AG09319 (cell line): Measurements from ENCODE around the gene RGS9.

Experiments used
- DNase-seq: peaks from one replicate; pipeline ENCODE4 v3.0.0-alpha.2; 2010; ENCODE audit warnings: low read depth; ENCODE audit errors: extremely low read depth
- TF ChIP-seq, protein P1 (sequence below): IDR thresholded peaks from 2 replicates; pipeline ENCODE4 v1.5.1; 2011; ENCODE audit warnings: low read depth, mild to moderate bottlenecking, inconsistent platforms, low read length, moderate library complexity

The RGS9 gene

DNA sequence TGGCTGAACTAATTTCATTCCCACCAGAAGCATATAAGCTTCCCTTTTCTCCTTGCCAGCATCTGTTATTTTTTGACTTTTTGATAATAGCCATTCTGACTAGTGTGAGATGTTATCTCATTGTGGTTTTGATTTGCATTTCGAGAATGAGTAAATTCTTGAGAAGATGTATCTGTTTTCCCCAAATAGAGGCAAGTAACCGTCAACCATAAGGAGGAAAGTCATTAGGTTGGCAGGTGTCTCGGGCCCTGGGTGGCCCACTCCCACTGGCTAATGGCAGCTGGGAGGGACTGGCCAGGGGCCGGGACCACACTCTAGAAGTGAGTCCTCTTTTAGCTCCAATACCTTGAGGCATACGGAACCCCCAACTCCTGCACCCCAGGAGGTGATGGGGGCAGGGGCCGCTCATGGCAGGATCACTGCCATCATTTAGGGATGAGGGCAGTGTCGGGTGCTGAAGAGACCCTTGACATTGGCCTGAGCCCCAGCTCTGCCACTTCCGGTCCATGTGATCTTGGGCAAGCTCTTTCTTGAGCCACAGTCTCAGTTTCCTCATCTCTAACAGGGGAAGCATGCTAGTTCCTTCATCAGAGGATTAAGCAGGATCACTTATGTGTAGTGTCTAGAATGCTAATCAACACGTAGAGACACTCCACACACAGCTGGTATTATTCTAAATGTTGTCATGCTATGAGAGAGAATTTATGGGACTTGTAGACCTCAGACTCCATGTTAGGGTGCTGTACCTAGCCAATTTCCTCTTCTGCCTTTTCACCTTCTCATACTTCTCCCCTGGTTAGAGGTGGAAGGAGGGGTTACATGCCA, 44.3 kb downstream of the RGS9 start:
- no peak for DNase-seq
- TF ChIP-seq, protein P1, sequence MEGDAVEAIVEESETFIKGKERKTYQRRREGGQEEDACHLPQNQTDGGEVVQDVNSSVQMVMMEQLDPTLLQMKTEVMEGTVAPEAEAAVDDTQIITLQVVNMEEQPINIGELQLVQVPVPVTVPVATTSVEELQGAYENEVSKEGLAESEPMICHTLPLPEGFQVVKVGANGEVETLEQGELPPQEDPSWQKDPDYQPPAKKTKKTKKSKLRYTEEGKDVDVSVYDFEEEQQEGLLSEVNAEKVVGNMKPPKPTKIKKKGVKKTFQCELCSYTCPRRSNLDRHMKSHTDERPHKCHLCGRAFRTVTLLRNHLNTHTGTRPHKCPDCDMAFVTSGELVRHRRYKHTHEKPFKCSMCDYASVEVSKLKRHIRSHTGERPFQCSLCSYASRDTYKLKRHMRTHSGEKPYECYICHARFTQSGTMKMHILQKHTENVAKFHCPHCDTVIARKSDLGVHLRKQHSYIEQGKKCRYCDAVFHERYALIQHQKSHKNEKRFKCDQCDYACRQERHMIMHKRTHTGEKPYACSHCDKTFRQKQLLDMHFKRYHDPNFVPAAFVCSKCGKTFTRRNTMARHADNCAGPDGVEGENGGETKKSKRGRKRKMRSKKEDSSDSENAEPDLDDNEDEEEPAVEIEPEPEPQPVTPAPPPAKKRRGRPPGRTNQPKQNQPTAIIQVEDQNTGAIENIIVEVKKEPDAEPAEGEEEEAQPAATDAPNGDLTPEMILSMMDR: no peak

DNA sequence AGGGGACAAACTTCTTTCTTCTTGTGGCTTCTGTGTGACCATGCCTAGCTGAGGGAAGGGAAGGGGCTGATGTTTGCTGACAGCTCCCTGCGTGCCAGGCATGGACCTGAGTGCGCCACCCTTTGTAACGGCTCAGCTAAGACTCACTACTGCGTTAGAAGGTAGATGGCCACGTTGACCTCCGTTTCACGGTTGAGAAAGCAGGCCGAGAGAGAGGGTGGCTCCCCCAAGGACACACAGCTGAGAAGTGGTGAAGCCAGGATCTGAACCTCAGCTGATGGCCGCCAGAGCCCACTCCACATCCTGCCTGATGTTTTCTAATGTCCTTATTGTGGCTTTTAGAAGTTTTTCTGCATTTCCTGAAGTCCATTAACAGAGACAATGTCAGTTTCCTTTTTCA, 45.1 kb downstream of the RGS9 start:
- no peak for DNase-seq
- TF ChIP-seq, protein P1: no peak

DNA sequence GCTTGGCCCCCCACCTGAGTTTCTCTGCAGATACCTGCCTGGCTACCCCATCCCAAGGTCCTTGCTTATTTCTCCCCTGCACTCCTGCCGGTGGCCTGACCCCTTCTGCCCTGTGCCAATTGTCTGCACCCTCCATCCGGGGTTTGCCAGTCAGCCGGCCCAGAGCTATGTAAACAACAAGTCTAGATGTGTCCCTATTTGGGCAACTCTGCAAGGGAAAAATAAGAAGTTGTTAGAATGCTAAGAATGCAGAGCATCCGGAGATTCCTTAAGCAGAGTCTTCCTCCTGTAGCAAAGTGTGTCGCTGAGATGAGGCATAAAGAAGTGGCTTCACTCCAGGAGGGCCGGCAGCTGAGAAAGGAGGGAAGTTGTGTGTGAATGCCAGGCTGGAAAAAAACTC, 46.6 kb downstream of the RGS9 start:
- TF ChIP-seq, protein P1: no peak
- DNase-seq: no peak

DNA sequence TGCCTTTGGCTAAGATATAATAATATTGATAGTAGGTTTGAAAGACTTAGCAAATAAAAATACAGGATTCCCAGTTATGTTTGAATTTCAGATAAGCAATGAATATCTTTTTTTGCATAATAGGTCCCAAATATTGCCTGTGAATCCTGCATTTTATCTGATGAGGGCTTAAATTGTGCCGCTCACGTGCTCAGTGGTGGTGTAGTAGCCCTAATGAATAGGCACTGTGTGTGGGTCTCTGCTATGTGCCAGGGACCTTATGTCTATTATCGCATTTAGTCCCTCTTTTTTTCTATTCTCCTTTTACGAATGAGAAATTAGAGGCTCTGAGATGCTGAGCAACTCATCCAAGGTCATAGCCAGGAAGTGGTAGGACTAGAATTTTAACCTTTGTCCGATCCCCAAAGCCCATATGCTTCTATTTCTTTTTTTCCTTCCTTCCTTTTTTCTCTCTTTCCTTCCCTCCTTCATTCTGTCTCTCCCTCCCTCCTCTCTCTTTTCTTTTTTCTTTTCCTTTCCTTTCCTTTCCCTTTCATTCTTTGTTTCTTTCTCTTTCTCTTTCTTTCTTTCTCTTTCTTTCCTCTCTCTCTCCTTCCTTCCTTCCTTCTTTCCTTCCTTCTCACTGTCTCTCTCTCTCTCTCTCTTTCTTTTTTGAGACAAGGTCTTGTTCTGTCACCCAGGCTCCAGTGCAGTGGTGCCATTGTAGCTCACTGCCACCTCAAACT, 47.2 kb downstream of the RGS9 start:
- TF ChIP-seq, protein P1: no peak
- no peak for DNase-seq

DNA sequence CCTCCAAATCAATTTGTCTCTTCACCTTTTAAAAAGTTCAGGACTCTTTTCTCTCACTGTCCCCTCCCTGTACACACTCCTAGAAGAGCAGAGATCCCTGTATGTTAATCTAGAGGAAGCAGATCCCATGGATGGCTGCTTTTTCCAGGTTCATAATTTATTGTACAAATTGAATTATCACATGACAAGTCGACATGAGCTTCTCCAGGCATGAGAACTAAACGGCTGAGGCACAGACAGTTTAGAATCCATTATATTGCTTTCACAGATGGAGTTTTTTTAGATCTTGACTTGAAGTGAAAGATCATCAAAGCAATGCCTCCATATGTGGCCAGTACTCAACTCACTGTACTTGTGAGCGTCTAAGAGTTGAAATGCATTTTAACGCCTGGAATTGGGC, 47.9 kb downstream of the RGS9 start:
- no peak for DNase-seq
- TF ChIP-seq, protein P1: no peak

DNA sequence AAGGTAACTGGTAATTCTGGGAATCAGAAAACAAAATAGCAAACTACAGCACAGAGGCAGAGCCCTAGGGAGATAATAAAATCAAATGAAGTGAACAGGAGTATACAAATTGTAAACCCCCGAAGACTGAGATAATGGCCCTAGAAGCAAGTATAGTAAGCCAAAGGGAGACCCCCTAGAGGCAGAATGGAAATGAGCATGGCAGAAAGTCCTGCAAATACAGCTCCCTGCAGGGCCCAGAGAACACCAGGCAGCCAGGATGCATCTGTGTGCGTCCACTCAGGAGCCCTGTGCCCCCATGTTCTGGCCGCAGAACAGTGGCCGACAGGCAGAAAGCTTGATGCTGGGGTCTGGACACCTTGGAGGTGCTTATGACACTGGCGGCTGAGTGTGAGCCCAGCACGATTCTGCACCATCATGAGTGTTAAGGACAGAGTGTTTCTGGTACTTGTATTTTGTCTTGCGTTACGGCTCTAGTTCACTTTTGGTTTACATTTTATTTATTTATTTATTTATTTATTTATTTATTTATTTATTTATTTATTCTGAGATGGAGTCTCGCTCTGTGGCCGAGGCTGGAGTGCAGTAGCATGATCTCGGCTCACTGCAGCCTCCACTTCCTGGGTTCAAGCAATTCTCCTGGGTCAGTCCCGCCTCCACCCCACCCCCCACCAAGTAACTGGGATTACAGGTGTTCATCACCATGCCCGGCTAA, 48.7 kb downstream of the RGS9 start:
- no peak for DNase-seq
- TF ChIP-seq, protein P1: no peak
